Activated CD8-positive, alpha-beta T cell treated with anti-CD3 and anti-CD28 coated beads for 36 hours (primary cell): Measurements from ENCODE around the gene CNGA2. TPM values are rescaled to one million over a fixed set of nuclear protein-coding genes. Genes with fewer than 3 reads are reported as not detected.

Source experiments
- ATAC-seq: fragments of 200-7000 bp; cut with Tn5 transposase; one replicate; pipeline ENCODE4 v1.10.0; 2021; ENCODE audit warnings: mild to moderate bottlenecking, moderate library complexity
- CTCF ChIA-PET: fragments of 350-600 bp; sonication (Branson Sonifier 250); formaldehyde crosslinking; loops from one replicate; lab custom pipeline; 2021; ENCODE audit warnings: antibody characterized with exemption; lab: Charles Lee
- POLR2A ChIA-PET: fragments of 350-600 bp; sonication (Branson Sonifier 250); formaldehyde crosslinking; loops from one replicate; lab custom pipeline; 2021; ENCODE audit warnings: antibody characterized with exemption; lab: Charles Lee
- DNase-seq: peaks from one replicate; pipeline ENCODE4 v3.0.0-alpha.2; 2020
- H3K27ac Mint-ChIP-seq: one replicate; pipeline ENCODE4 v1.8.0; 2021; ENCODE audit warnings: mild to moderate bottlenecking, mixed read lengths
- H3K27me3 Mint-ChIP-seq: one replicate; pipeline ENCODE4 v1.8.0; 2021; ENCODE audit warnings: mixed read lengths
- H3K36me3 Mint-ChIP-seq: one replicate; pipeline ENCODE4 v1.8.0; 2021; ENCODE audit warnings: low read depth, mixed read lengths
- H3K4me1 Mint-ChIP-seq: one replicate; pipeline ENCODE4 v1.8.0; 2021; ENCODE audit warnings: low read depth, mixed read lengths
- H3K4me3 Mint-ChIP-seq: one replicate; pipeline ENCODE4 v1.8.0; 2021; ENCODE audit warnings: mild to moderate bottlenecking, moderate library complexity, mixed read lengths
- H3K9me3 Mint-ChIP-seq: one replicate; pipeline ENCODE4 v1.8.0; 2021; ENCODE audit warnings: mixed read lengths
- intact Hi-C: fragments of 100-400 bp; cut with micrococcal nuclease; formaldehyde crosslinking; loops from one replicate; pipeline ENCODE4 v1.10.0; 2022
- total RNA-seq, 2 experiments: library from RNA; stranded (reverse); gene quantifications; one replicate each; pipeline ENCODE4 v1.2.3, GENCODE V29; 2021
- TF ChIP-seq, protein P1 (sequence below): fragments of 200-600 bp; IDR thresholded peaks from one replicate; pipeline ENCODE4 v1.8.0; 2022; ENCODE audit warnings: antibody characterized with exemption, mild to moderate bottlenecking

Gene CNGA2
- total RNA-seq, 2 experiments from 2014 or later, result not detected

DNA sequence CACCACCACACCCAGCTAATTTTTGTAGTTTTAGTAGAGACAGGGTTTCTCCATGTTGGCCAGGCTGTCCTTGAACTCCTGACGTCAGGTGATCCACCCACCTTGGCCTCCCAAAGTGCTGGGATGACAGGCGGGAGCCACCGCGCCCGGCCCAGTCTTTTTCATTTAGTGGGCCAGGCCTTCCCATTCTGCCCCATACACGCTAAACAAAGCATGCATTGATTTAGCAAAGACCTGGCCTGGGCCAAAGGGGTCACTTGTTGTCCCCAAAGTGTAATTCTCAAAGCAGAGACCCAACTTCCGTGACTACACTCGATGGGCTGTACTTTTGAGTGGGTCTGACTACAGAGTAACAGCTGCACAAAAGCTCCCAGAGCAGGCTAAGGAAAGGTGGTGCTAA is 29.2 kb downstream of the CNGA2 start:
- Mint-ChIP-seq H3K9me3 (no peaks in the 10 kb centered on the region), H3K36me3 (no peaks in the 10 kb centered on the region), H3K27me3 (no peaks in the 10 kb centered on the region), H3K4me1 (no peaks in the 10 kb centered on the region), H3K4me3 (no peak overlapping the region), H3K27ac (no peak overlapping the region)
- ChIA-PET POLR2A (no interaction called here), CTCF (no interaction called here)
- intact Hi-C loops, result no loop called here
- ATAC-seq, result no peak
- TF ChIP-seq, protein P1, sequence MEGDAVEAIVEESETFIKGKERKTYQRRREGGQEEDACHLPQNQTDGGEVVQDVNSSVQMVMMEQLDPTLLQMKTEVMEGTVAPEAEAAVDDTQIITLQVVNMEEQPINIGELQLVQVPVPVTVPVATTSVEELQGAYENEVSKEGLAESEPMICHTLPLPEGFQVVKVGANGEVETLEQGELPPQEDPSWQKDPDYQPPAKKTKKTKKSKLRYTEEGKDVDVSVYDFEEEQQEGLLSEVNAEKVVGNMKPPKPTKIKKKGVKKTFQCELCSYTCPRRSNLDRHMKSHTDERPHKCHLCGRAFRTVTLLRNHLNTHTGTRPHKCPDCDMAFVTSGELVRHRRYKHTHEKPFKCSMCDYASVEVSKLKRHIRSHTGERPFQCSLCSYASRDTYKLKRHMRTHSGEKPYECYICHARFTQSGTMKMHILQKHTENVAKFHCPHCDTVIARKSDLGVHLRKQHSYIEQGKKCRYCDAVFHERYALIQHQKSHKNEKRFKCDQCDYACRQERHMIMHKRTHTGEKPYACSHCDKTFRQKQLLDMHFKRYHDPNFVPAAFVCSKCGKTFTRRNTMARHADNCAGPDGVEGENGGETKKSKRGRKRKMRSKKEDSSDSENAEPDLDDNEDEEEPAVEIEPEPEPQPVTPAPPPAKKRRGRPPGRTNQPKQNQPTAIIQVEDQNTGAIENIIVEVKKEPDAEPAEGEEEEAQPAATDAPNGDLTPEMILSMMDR, result no peak
- DNase-seq, result no peak

DNA sequence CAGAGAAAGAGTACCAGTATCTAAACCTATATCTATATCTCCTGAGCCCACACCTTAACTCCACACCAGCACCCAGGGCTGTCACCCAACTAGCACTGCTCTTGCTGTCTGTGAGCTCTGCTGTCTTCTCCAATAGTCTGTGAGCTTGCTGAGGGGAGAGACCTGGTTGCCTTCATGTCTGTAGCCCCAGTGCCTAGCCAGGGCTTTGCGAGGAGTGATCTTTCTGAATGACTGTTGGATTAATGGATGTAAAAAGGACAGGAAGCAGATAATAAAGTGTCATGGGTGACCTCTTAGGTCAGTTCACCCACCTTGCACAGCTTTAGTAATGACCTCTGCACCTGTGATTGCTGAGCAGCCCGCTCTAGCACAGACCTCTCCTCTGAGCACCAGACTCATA is 30.5 kb downstream of the CNGA2 start:
- Mint-ChIP-seq H3K27me3 (no peaks in the 10 kb centered on the region), H3K4me3 (no peak overlapping the region), H3K36me3 (no peaks in the 10 kb centered on the region), H3K4me1 (no peaks in the 10 kb centered on the region), H3K9me3 (no peaks in the 10 kb centered on the region), H3K27ac (no peak overlapping the region)
- ATAC-seq, result no peak
- TF ChIP-seq, protein P1, result no peak
- ChIA-PET CTCF (interaction anchor here (0.7 kb wide), 1 partner anchor 12 kb away, joined by 3 read pairs; no protein-coding TSS in a partner anchor), POLR2A (no interaction called here)
- intact Hi-C loops, result no loop called here
- DNase-seq, result no peak

DNA sequence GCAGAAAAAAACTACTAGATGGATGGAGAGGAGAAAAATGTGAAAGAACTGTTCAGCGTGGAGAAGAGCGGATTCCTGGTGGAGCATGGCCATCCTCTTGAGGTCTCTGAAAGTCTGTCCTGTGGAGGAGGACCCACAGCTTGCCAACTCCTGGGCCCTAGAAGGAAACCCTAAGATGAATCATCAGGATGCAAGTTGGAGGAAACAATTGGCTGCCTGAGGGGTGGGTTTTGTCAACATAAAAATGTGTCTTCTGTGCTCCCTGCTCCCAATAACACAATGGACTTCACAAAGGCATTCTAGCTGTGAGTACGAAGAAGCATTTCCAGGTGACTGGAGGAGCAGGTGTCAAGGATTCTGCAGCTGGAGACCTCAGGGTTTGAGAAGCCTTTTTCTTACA is 37.2 kb downstream of the CNGA2 start:
- POLR2A ChIA-PET, result no interaction called here

DNA sequence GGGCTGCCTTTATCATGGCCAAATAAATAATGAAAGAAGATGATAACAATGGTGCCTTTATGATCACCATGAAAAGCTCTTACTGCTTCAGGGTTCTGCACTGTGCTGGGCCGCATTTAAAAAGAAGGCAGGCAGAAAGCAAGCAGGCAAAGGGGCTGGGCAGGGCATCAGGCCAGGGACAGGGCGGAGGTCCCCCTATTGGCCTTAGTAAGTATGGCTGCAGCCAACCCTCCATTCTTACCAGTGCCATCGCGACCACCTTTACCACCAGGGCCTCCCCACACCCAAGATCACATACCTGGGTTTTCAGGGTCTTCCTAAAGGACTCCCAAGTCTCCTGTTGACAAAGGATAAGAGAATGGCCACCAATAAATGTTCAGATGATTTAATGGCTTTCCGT is 38.9 kb downstream of the CNGA2 start:
- DNase-seq (no peak), ATAC-seq (no peak)
- no peaks in the 10 kb centered on the region for H3K36me3 Mint-ChIP-seq
- ChIA-PET CTCF (no interaction called here), POLR2A (no interaction called here)
- H3K9me3 Mint-ChIP-seq, result no peaks in the 10 kb centered on the region
- TF ChIP-seq, protein P1, result no peak
- intact Hi-C loops, result no loop called here
- no peak overlapping the region for H3K27ac Mint-ChIP-seq
- no peak overlapping the region for H3K4me3 Mint-ChIP-seq
- H3K4me1 Mint-ChIP-seq, result no peaks in the 10 kb centered on the region
- no peaks in the 10 kb centered on the region for H3K27me3 Mint-ChIP-seq

More for the DNA sequence above, 37.2 kb downstream of the CNGA2 start:
- Mint-ChIP-seq H3K27ac (no peak overlapping the region), H3K9me3 (no peaks in the 10 kb centered on the region), H3K4me1 (no peaks in the 10 kb centered on the region), H3K27me3 (no peaks in the 10 kb centered on the region), H3K36me3 (no peaks in the 10 kb centered on the region), H3K4me3 (no peak overlapping the region)
- DNase-seq (no peak), ATAC-seq (no peak)
- intact Hi-C loops, result no loop called here
- TF ChIP-seq, protein P1, result no peak
- CTCF ChIA-PET, result no interaction called here

DNA sequence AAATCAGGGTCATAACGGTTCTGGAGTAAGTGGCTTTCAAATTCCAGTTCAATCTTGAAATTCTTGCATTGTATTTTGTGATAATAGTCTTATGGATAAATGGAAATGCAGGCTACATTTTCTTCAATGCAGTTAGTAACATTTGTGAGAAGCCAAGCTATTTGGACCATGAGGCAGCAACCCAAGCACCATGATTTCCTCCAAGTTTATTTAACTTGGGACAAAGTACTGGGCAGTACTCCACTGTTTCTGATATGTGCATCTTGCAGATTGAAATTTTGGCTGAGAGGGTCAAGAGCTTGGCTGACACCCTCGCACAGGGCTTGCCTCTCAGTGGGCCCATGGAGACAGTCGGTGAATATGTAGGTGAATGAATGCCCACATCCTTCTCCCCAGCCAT is 39.9 kb downstream of the CNGA2 start:
- ATAC-seq, result no peak
- H3K9me3 Mint-ChIP-seq, result no peaks in the 10 kb centered on the region

More for the DNA sequence above, 39.9 kb downstream of the CNGA2 start:
- H3K27ac Mint-ChIP-seq, result no peak overlapping the region
- H3K27me3 Mint-ChIP-seq, result no peaks in the 10 kb centered on the region
- no peaks in the 10 kb centered on the region for H3K4me1 Mint-ChIP-seq
- TF ChIP-seq, protein P1, result no peak
- H3K4me3 Mint-ChIP-seq, result no peak overlapping the region
- intact Hi-C loops, result no loop called here
- CTCF ChIA-PET, result no interaction called here
- no peak for DNase-seq
- H3K36me3 Mint-ChIP-seq, result no peaks in the 10 kb centered on the region
- POLR2A ChIA-PET, result no interaction called here
